CD4-positive, alpha-beta T cell treated with Interleukin-17A for 1 hour (primary cell): ENCODE measurements around the gene DLG1.

ENCODE experiments used
- DNase-seq: peaks from one replicate; pipeline ENCODE4 v3.0.0-alpha.2; 2020

DLG1 gene

GRCh38 chr3:197167549-197167948 is 130.9 kb downstream of the DLG1 start:
- no peak for DNase-seq

GRCh38 chr3:197165890-197166289 is 132.5 kb downstream of the DLG1 start:
- no peak for DNase-seq

- DNase-seq, result no peak
Measured at GRCh38 chr3:197155046-197155445, 143.4 kb downstream of the DLG1 start.

GRCh38 chr3:197151580-197151979 is 146.8 kb downstream of the DLG1 start:
- DNase-seq, result no peak

- no peak for DNase-seq
Measured at GRCh38 chr3:197149528-197149927, 148.9 kb downstream of the DLG1 start.

GRCh38 chr3:197144188-197144587 is 154.2 kb downstream of the DLG1 start:
- no peak for DNase-seq

GRCh38 chr3:197139586-197139985 is 158.8 kb downstream of the DLG1 start:
- DNase-seq, result no peak

GRCh38 chr3:197137751-197138150 is 160.7 kb downstream of the DLG1 start:
- no peak for DNase-seq

- no peak for DNase-seq
Measured at GRCh38 chr3:197136744-197137143, 161.7 kb downstream of the DLG1 start.

GRCh38 chr3:197135212-197135611 is 163.2 kb downstream of the DLG1 start:
- DNase-seq, result no peak

GRCh38 chr3:197132916-197133530 is 165.4 kb downstream of the DLG1 start:
- no peak for DNase-seq

GRCh38 chr3:197125636-197126035 is 172.8 kb downstream of the DLG1 start:
- no peak for DNase-seq

GRCh38 chr3:197124713-197125112 is 173.7 kb downstream of the DLG1 start:
- no peak for DNase-seq

GRCh38 chr3:197122394-197122793 is 176.0 kb downstream of the DLG1 start:
- DNase-seq, result no peak

GRCh38 chr3:197117114-197117513 is 181.3 kb downstream of the DLG1 start:
- DNase-seq, result no peak

GRCh38 chr3:197114007-197114406 is 184.4 kb downstream of the DLG1 start:
- no peak for DNase-seq

GRCh38 chr3:197111685-197112084 is 186.7 kb downstream of the DLG1 start:
- DNase-seq, result no peak

GRCh38 chr3:197105786-197106185 is 192.6 kb downstream of the DLG1 start:
- DNase-seq, result no peak

- no peak for DNase-seq
Measured at GRCh38 chr3:197104738-197105137, 193.7 kb downstream of the DLG1 start.

- DNase-seq, result no peak
Measured at GRCh38 chr3:197103766-197104165, 194.6 kb downstream of the DLG1 start.

GRCh38 chr3:197093871-197094270 is 204.5 kb downstream of the DLG1 start:
- no peak for DNase-seq

GRCh38 chr3:197088370-197088769 is 210.0 kb downstream of the DLG1 start:
- DNase-seq, result no peak

- no peak for DNase-seq
Measured at GRCh38 chr3:197085137-197085536, 213.3 kb downstream of the DLG1 start.

GRCh38 chr3:197083486-197083885 is 214.9 kb downstream of the DLG1 start:
- DNase-seq, result no peak

- no peak for DNase-seq
Measured at GRCh38 chr3:197082871-197083270, 215.5 kb downstream of the DLG1 start.

GRCh38 chr3:197080344-197080743 is 218.1 kb downstream of the DLG1 start:
- no peak for DNase-seq
